Central memory CD8-positive, alpha-beta T cell (primary cell): ENCODE data around the gene LETM1.
A peak's percentile ranks its signal among the peaks of the same experiment; 100 is the strongest.
"Not testable (repeated sequence)": the region's sequence is repeated elsewhere in the genome, so short reads cannot be mapped to it uniquely, and the experiment has no call there.

ENCODE experiments used
- ATAC-seq: fragments of 150-1000 bp; cut with Tn5 transposase; replicated peaks from 2 replicates; pipeline ENCODE4 v1.10.0; 2022; ENCODE audit warnings: mild to moderate bottlenecking, moderate FRiP score, moderate number of reproducible peaks; ENCODE audit not compliant: poor library complexity, severe bottlenecking; ENCODE audit errors: extremely low read depth
- DNase-seq, 2 donors: peaks; one replicate each; pipeline ENCODE4 v3.0.0; 2021; ENCODE audit warnings: low spot score in 2 of 2
- H3K27ac Mint-ChIP-seq: one replicate; pipeline ENCODE4 v1.8.0; 2022; ENCODE audit warnings: low read depth, mild to moderate bottlenecking, moderate library complexity, mixed read lengths
- H3K27me3 Mint-ChIP-seq: one replicate; pipeline ENCODE4 v1.8.0; 2022; ENCODE audit warnings: mixed read lengths
- H3K36me3 Mint-ChIP-seq: one replicate; pipeline ENCODE4 v1.8.0; 2022; ENCODE audit warnings: mild to moderate bottlenecking, moderate library complexity, mixed read lengths; ENCODE audit not compliant: insufficient read depth
- H3K4me1 Mint-ChIP-seq: one replicate; pipeline ENCODE4 v1.8.0; 2022; ENCODE audit warnings: mixed read lengths
- H3K4me3 Mint-ChIP-seq: one replicate; pipeline ENCODE4 v1.8.0; 2022; ENCODE audit warnings: mild to moderate bottlenecking, moderate library complexity, mixed read lengths
- H3K9me3 Mint-ChIP-seq: one replicate; pipeline ENCODE4 v1.8.0; 2022; ENCODE audit warnings: mixed read lengths

LETM1 gene

GRCh38 chr4:1856943-1857699 lies 1.2 kb upstream of the LETM1 start:
- peaks cover 5% of the 10 kb centered on the region for H3K36me3 Mint-ChIP-seq
- H3K4me3 Mint-ChIP-seq, result peak overlapping the region; percentile 78
- no peaks in the 10 kb centered on the region for H3K9me3 Mint-ChIP-seq
- peak overlapping the region; percentile 46 for H3K27ac Mint-ChIP-seq
- H3K27me3 Mint-ChIP-seq, result no peaks in the 10 kb centered on the region
- peaks cover 25% of the 10 kb centered on the region for H3K4me1 Mint-ChIP-seq
- ATAC-seq (no peak), DNase-seq (no peak)

GRCh38 chr4:1855333-1856070 lies 454 bp downstream of the LETM1 start:
- no peak overlapping the region for H3K27ac Mint-ChIP-seq
- H3K36me3 Mint-ChIP-seq, result peaks cover 2% of the 10 kb centered on the region
- ATAC-seq, result peak; percentile 25
- DNase-seq, result no peak
- peaks cover 32% of the 10 kb centered on the region for H3K4me1 Mint-ChIP-seq
- no peaks in the 10 kb centered on the region for H3K9me3 Mint-ChIP-seq
- no peaks in the 10 kb centered on the region for H3K27me3 Mint-ChIP-seq
- peak overlapping the region; percentile 78 for H3K4me3 Mint-ChIP-seq

GRCh38 chr4:1854752-1855151 lies 1.2 kb downstream of the LETM1 start:
- H3K36me3 Mint-ChIP-seq, result peaks cover 2% of the 10 kb centered on the region
- no peak overlapping the region for H3K27ac Mint-ChIP-seq
- DNase-seq, result no peak
- no peak for ATAC-seq
- no peaks in the 10 kb centered on the region for H3K27me3 Mint-ChIP-seq
- peaks cover 32% of the 10 kb centered on the region for H3K4me1 Mint-ChIP-seq
- H3K9me3 Mint-ChIP-seq, result no peaks in the 10 kb centered on the region
- peak overlapping the region; percentile 67 for H3K4me3 Mint-ChIP-seq

- DNase-seq (no peak), ATAC-seq (no peak)
- Mint-ChIP-seq H3K9me3 (no peaks in the 10 kb centered on the region), H3K4me3 (no peak overlapping the region), H3K27me3 (no peaks in the 10 kb centered on the region), H3K36me3 (peaks cover 2% of the 10 kb centered on the region), H3K4me1 (peaks cover 32% of the 10 kb centered on the region), H3K27ac (peak overlapping the region; percentile 45)
These were observed 2.9 kb downstream of the LETM1 start for GRCh38 chr4:1852904-1853623.

- Mint-ChIP-seq H3K4me3 (no peak overlapping the region), H3K27me3 (no peaks in the 10 kb centered on the region), H3K9me3 (no peaks in the 10 kb centered on the region), H3K27ac (peak overlapping the region; percentile 64), H3K4me1 (peaks cover 32% of the 10 kb centered on the region), H3K36me3 (peaks cover 9% of the 10 kb centered on the region)
- DNase-seq (no peak), ATAC-seq (no peak)
These were observed 4.2 kb downstream of the LETM1 start for GRCh38 chr4:1851575-1852410.

GRCh38 chr4:1851160-1851559 lies 4.8 kb downstream of the LETM1 start:
- Mint-ChIP-seq H3K9me3 (no peaks in the 10 kb centered on the region), H3K27ac (no peak overlapping the region), H3K4me3 (no peak overlapping the region), H3K36me3 (peaks cover 13% of the 10 kb centered on the region), H3K27me3 (no peaks in the 10 kb centered on the region), H3K4me1 (peaks cover 32% of the 10 kb centered on the region)
- ATAC-seq, result no peak
- DNase-seq, result no peak

GRCh38 chr4:1850276-1850675 lies 5.7 kb downstream of the LETM1 start:
- H3K27ac Mint-ChIP-seq, result no peak overlapping the region
- no peak for DNase-seq
- peaks cover 18% of the 10 kb centered on the region for H3K36me3 Mint-ChIP-seq
- ATAC-seq, result no peak
- no peaks in the 10 kb centered on the region for H3K9me3 Mint-ChIP-seq
- H3K4me3 Mint-ChIP-seq, result no peak overlapping the region
- peaks cover 32% of the 10 kb centered on the region for H3K4me1 Mint-ChIP-seq
- no peaks in the 10 kb centered on the region for H3K27me3 Mint-ChIP-seq

GRCh38 chr4:1846580-1846979 lies 9.4 kb downstream of the LETM1 start:
- peaks cover 33% of the 10 kb centered on the region for H3K36me3 Mint-ChIP-seq
- H3K4me1 Mint-ChIP-seq, result peaks cover 23% of the 10 kb centered on the region
- no peak overlapping the region for H3K4me3 Mint-ChIP-seq
- H3K9me3 Mint-ChIP-seq, result no peaks in the 10 kb centered on the region
- no peaks in the 10 kb centered on the region for H3K27me3 Mint-ChIP-seq
- DNase-seq, result no peak
- no peak for ATAC-seq
- no peak overlapping the region for H3K27ac Mint-ChIP-seq

GRCh38 chr4:1844618-1845017 lies 11.3 kb downstream of the LETM1 start:
- Mint-ChIP-seq H3K36me3 (peaks cover 38% of the 10 kb centered on the region), H3K4me1 (peaks cover 22% of the 10 kb centered on the region)
- H3K4me3 Mint-ChIP-seq, DNase-seq, H3K27me3 Mint-ChIP-seq, H3K27ac Mint-ChIP-seq, H3K9me3 Mint-ChIP-seq, ATAC-seq: not testable (repeated sequence)

GRCh38 chr4:1843852-1844251 lies 12.1 kb downstream of the LETM1 start:
- Mint-ChIP-seq H3K27ac (no peak overlapping the region), H3K36me3 (peaks cover 40% of the 10 kb centered on the region), H3K9me3 (no peaks in the 10 kb centered on the region), H3K4me1 (peaks cover 28% of the 10 kb centered on the region), H3K4me3 (no peak overlapping the region), H3K27me3 (no peaks in the 10 kb centered on the region)
- DNase-seq, result no peak
- ATAC-seq, result no peak

- DNase-seq (no peak), ATAC-seq (no peak)
- H3K9me3 Mint-ChIP-seq, result no peaks in the 10 kb centered on the region
- peaks cover 28% of the 10 kb centered on the region for H3K4me1 Mint-ChIP-seq
- H3K27ac Mint-ChIP-seq, result no peak overlapping the region
- no peak overlapping the region for H3K4me3 Mint-ChIP-seq
- peaks cover 42% of the 10 kb centered on the region for H3K36me3 Mint-ChIP-seq
- H3K27me3 Mint-ChIP-seq, result no peaks in the 10 kb centered on the region
These were observed 12.9 kb downstream of the LETM1 start for GRCh38 chr4:1842993-1843448.

- peak overlapping the region; percentile 74 for H3K27ac Mint-ChIP-seq
- peaks cover 44% of the 10 kb centered on the region for H3K36me3 Mint-ChIP-seq
- DNase-seq (no peak), ATAC-seq (no peak)
- H3K4me3 Mint-ChIP-seq, result no peak overlapping the region
- no peaks in the 10 kb centered on the region for H3K27me3 Mint-ChIP-seq
- H3K4me1 Mint-ChIP-seq, result peaks cover 28% of the 10 kb centered on the region
- no peaks in the 10 kb centered on the region for H3K9me3 Mint-ChIP-seq
These were observed 13.5 kb downstream of the LETM1 start for GRCh38 chr4:1842339-1842895.
